B cell (primary cell): Measurements from ENCODE around the gene PPM1M.

Experiments used
- EZH2 ChIP-seq: IDR thresholded peaks from 2 replicates; pipeline ENCODE4 v1.6.1; 2012; ENCODE audit warnings: borderline replicate concordance, low read depth, mild to moderate bottlenecking, moderate library complexity, low read length; ENCODE audit not compliant: insufficient read depth, poor library complexity, severe bottlenecking
- TF ChIP-seq, protein P1 (sequence below): fragments of 200-600 bp; IDR thresholded peaks from one replicate; pipeline ENCODE4 v1.8.0; 2022; ENCODE audit warnings: antibody characterized with exemption, mild to moderate bottlenecking

DNA sequence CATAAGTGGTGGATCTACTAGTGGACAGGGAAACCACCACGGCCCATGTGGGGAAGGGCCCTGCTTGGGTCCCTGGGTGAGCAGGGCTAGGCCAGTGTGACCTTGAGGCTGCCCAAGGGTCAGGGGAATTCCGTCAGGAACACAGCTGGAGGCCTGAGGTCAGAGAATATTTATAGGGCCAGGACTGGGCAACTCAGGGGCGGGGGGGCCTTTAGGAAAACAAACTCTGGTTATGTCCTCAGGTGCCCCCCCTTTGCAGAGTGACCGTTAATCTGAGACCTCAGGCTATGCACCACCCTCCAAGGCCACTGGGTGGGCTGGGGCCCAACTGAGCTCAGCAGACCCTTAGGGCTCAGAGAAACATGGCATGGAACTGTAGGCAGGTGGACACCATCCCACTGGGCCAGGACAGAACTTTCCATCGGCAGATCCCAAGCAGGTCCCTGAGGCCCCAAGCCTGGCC lies 9.1 kb upstream of the PPM1M start:
- TF ChIP-seq EZH2, result no peak
- TF ChIP-seq, protein P1, sequence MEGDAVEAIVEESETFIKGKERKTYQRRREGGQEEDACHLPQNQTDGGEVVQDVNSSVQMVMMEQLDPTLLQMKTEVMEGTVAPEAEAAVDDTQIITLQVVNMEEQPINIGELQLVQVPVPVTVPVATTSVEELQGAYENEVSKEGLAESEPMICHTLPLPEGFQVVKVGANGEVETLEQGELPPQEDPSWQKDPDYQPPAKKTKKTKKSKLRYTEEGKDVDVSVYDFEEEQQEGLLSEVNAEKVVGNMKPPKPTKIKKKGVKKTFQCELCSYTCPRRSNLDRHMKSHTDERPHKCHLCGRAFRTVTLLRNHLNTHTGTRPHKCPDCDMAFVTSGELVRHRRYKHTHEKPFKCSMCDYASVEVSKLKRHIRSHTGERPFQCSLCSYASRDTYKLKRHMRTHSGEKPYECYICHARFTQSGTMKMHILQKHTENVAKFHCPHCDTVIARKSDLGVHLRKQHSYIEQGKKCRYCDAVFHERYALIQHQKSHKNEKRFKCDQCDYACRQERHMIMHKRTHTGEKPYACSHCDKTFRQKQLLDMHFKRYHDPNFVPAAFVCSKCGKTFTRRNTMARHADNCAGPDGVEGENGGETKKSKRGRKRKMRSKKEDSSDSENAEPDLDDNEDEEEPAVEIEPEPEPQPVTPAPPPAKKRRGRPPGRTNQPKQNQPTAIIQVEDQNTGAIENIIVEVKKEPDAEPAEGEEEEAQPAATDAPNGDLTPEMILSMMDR, result no peak
